Measurements from ENCODE around the gene TTL. TPM values are rescaled to one million over a fixed set of nuclear protein-coding genes. Genes with fewer than 3 reads are reported as not detected.
"Not testable (repeated sequence)": the region's sequence is repeated elsewhere in the genome, so short reads cannot be mapped to it uniquely, and the experiment has no call there.

Gene TTL
- 28.3 and 31.8 TPM in 2 replicates for total RNA-seq (2022)
- percentile 59 among the genes with signal in this experiment for Bru-seq, nascent RNA
- percentile 75 among the genes with signal in this experiment for BruChase-seq, experiment 1, labeled RNA remaining after a 6-hour chase
- percentile 66 among the genes with signal in this experiment for BruChase-seq, experiment 2, labeled RNA remaining after a 2-hour chase
- long read RNA-seq, full-length matches to known transcripts: 5 of 243 reads
- long read RNA-seq, partial matches to known transcripts: 2 of 243 reads
- long read RNA-seq, other reads (novel, unspliced or antisense): 236 of 243 reads

- Mint-ChIP-seq H3K36me3 (ENCODE audit: insufficient read depth, unreplicated experiment) (peaks cover 36% of the 10 kb centered on the region), H3K4me3 (ENCODE audit: low read depth, unreplicated experiment) (peak within 1 kb of the TSS; percentile 80), H3K27ac (ENCODE audit: unreplicated experiment) (peak within 1 kb of the TSS; percentile 75), H3K4me1 (ENCODE audit: low read depth, unreplicated experiment) (peaks cover 23% of the 10 kb centered on the region), H3K27me3 (ENCODE audit: unreplicated experiment) (no peaks in the 10 kb centered on the region), H3K9me3 (ENCODE audit: low read depth, unreplicated experiment) (no peaks in the 10 kb centered on the region)
- intact Hi-C loops (cut with micrococcal nuclease; ENCODE audit: unreplicated experiment): loop anchor here (10.0 kb wide), 1 partner anchor 103 kb away; the partner anchor contains the start of gene CHCHD5
- CTCF ChIA-PET: interaction anchor here (1.5 kb wide), 1 partner anchor 19 kb away, joined by 4 read pairs; no protein-coding TSS in a partner anchor
- no peak for TF ChIP-seq CTCF (IDR thresholded peaks at IDR 0.05; ENCODE audit: unreplicated experiment)
- peak; percentile 75 for DNase-seq
- BruUV-seq (replicated peaks): no TSS peak
These were observed at the start of gene TTL for GRCh38 chr2:112481528-112482233. TSS of gene TTL (plus strand) at chr2:112482156. CDS start at chr2:112482345, 189 bp downstream.

GRCh38 chr2:112432390-112432734 lies 49.6 kb upstream of the TTL start:
- intact Hi-C loops (cut with micrococcal nuclease; ENCODE audit: unreplicated experiment): not testable (repeated sequence)

GRCh38 chr2:112432735-112433479 lies 49.0 kb upstream of the TTL start:
- H3K9me3 Mint-ChIP-seq (ENCODE audit: low read depth, unreplicated experiment); BruUV-seq (replicated peaks); H3K4me1 Mint-ChIP-seq (ENCODE audit: low read depth, unreplicated experiment); intact Hi-C loops (cut with micrococcal nuclease; ENCODE audit: unreplicated experiment); H3K36me3 Mint-ChIP-seq (ENCODE audit: insufficient read depth, unreplicated experiment); H3K27ac Mint-ChIP-seq (ENCODE audit: unreplicated experiment); H3K27me3 Mint-ChIP-seq (ENCODE audit: unreplicated experiment); DNase-seq: not testable (repeated sequence)
- CTCF ChIA-PET: interaction anchor here (0.6 to 0.8 kb wide), 9 partner anchors 9 to 548 kb away, joined by 3 to 5 read pairs (median 4); no protein-coding TSS in a partner anchor
- H3K4me3 Mint-ChIP-seq (ENCODE audit: low read depth, unreplicated experiment): peak overlapping the region; percentile 63

More at GRCh38 chr2:112432390-112432734, 49.6 kb upstream of the TTL start:
- DNase-seq; H3K4me1 Mint-ChIP-seq (ENCODE audit: low read depth, unreplicated experiment); H3K36me3 Mint-ChIP-seq (ENCODE audit: insufficient read depth, unreplicated experiment); H3K27me3 Mint-ChIP-seq (ENCODE audit: unreplicated experiment); CTCF ChIA-PET; H3K9me3 Mint-ChIP-seq (ENCODE audit: low read depth, unreplicated experiment); BruUV-seq (replicated peaks); H3K27ac Mint-ChIP-seq (ENCODE audit: unreplicated experiment): not testable (repeated sequence)
- H3K4me3 Mint-ChIP-seq (ENCODE audit: low read depth, unreplicated experiment): peak overlapping the region; percentile 32

GRCh38 chr2:112433480-112433879 lies 48.5 kb upstream of the TTL start, which contains the start of gene RGPD8:
TSS of gene RGPD8 (minus strand) at chr2:112433645. CDS start at chr2:112433453, 192 bp downstream.
- H3K27ac Mint-ChIP-seq (ENCODE audit: unreplicated experiment); H3K27me3 Mint-ChIP-seq (ENCODE audit: unreplicated experiment); intact Hi-C loops (cut with micrococcal nuclease; ENCODE audit: unreplicated experiment); H3K9me3 Mint-ChIP-seq (ENCODE audit: low read depth, unreplicated experiment); H3K36me3 Mint-ChIP-seq (ENCODE audit: insufficient read depth, unreplicated experiment); H3K4me1 Mint-ChIP-seq (ENCODE audit: low read depth, unreplicated experiment); BruUV-seq (replicated peaks): not testable (repeated sequence)
- peak within 1 kb of the TSS; percentile 63 for H3K4me3 Mint-ChIP-seq (ENCODE audit: low read depth, unreplicated experiment)
- DNase-seq: peak; percentile 91
- peak; percentile 53 for TF ChIP-seq CTCF (IDR thresholded peaks at IDR 0.05; ENCODE audit: unreplicated experiment)
- CTCF ChIA-PET: interaction anchor here (0.6 to 0.8 kb wide), 9 partner anchors 8 to 549 kb away, joined by 3 to 5 read pairs (median 4); no protein-coding TSS in a partner anchor
